Activated T-cell treated with anti-CD3 and anti-CD28 coated beads, Interleukin-2, amount 50 U/mL, for 24 hours (primary cell): Measurements from ENCODE around the gene PPP1R27.

Source experiments
- DNase-seq: peaks from one replicate; pipeline ENCODE4 v3.0.0-alpha.2; 2020
- H3K27ac Mint-ChIP-seq: 2 replicates; pipeline ENCODE4 v1.8.0; 2020; ENCODE audit warnings: mild to moderate bottlenecking, mixed read lengths
- H3K27me3 Mint-ChIP-seq: 2 replicates; pipeline ENCODE4 v1.8.0; 2020; ENCODE audit warnings: mixed read lengths
- H3K36me3 Mint-ChIP-seq: 2 replicates; pipeline ENCODE4 v1.8.0; 2020; ENCODE audit warnings: low read depth, mixed read lengths
- H3K4me1 Mint-ChIP-seq: 2 replicates; pipeline ENCODE4 v1.8.0; 2020; ENCODE audit warnings: low read depth, mixed read lengths
- H3K4me3 Mint-ChIP-seq: 2 replicates; pipeline ENCODE4 v1.8.0; 2020; ENCODE audit warnings: mild to moderate bottlenecking, moderate library complexity, mixed read lengths
- H3K9me3 Mint-ChIP-seq: 2 replicates; pipeline ENCODE4 v1.8.0; 2020; ENCODE audit warnings: mixed read lengths

Gene PPP1R27

DNA sequence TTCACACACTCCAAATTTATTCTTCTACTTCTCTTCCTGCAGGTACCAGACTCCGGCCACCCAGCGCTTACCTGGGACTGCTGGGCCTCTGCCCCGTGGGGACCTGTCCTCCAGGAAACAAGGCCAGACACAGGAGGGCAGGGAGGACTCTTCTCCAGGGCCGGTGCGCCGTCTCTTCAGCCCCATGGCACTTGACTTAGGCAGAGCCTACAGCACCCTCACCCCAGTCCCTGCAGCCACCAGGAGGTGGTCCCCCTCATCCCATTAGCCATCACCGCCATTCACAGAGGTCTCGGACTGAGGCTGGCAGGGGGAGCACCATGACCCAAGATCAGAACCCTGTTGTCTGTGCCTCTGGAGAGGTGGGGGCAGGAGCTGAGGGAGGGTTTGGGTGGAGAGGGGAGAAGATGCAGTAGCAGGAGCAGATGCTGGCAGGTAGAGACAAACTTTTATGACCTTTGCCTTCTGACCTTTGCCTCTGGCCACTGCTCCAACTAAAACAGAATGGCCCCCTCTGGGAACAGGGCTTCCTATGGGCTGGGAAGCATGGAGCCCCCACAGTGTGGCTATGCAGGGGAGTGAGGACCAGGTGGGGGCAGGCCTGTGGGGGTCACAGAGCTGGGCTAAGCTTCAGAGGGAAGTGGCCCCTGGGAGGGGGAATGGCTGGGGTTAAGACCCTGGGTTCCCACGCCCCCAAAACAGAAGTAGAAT is 32.6 kb downstream of the PPP1R27 start:
- no peaks in the 10 kb centered on the region for H3K36me3 Mint-ChIP-seq
- no peak for DNase-seq
- no peak overlapping the region for H3K4me3 Mint-ChIP-seq
- H3K9me3 Mint-ChIP-seq: no peaks in the 10 kb centered on the region
- H3K4me1 Mint-ChIP-seq: peaks cover 2% of the 10 kb centered on the region
- no peak overlapping the region for H3K27ac Mint-ChIP-seq
- H3K27me3 Mint-ChIP-seq: peaks cover 57% of the 10 kb centered on the region

DNA sequence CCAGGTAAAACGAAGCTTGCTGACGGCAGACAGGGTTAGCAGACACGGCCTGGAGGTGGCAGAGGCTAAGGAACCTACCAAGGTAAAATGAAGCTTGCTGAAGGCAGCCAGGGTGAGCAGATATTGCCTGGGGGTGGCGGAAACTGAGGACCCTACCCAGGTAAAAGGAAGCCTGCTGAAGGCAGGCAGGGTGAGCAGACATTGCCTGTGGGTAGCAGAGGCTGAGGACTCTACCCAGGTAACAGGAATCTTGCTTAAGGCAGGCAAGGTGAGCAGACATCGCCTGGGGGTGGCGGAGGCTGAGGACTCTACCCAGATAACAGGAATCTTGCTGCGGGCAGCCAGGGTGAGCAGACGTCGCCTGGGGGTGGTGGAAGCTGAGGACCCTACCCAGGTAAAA is 33.5 kb downstream of the PPP1R27 start:
- Mint-ChIP-seq H3K4me3 (no peak overlapping the region), H3K36me3 (no peaks in the 10 kb centered on the region), H3K27ac (no peak overlapping the region), H3K9me3 (no peaks in the 10 kb centered on the region), H3K4me1 (peaks cover 2% of the 10 kb centered on the region), H3K27me3 (peaks cover 52% of the 10 kb centered on the region)
- no peak for DNase-seq

DNA sequence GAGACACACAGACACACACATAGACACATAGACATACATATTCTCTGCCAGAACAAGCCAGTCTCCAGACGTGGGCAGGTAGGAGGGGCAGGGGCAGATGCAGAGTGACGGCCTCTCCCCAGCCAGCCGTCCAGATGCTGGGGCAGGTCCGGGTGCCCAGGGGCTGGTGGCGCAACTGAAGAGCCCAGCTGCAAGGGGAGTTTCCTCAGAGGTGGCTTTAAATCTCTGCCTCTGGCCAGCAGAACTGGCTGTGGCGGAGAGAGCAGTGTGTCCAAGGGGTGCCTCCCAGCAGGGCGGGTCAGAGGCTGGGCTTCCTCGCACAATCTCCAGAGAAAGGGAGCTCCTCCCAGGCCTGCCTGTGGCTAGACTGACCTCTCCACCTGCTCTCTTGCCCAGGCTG is 40.3 kb downstream of the PPP1R27 start:
- no peak overlapping the region for H3K27ac Mint-ChIP-seq
- peaks cover under 1% of the 10 kb centered on the region for H3K27me3 Mint-ChIP-seq
- H3K36me3 Mint-ChIP-seq: no peaks in the 10 kb centered on the region
- H3K4me3 Mint-ChIP-seq: no peak overlapping the region
- H3K4me1 Mint-ChIP-seq: no peaks in the 10 kb centered on the region
- DNase-seq: no peak
- no peaks in the 10 kb centered on the region for H3K9me3 Mint-ChIP-seq

DNA sequence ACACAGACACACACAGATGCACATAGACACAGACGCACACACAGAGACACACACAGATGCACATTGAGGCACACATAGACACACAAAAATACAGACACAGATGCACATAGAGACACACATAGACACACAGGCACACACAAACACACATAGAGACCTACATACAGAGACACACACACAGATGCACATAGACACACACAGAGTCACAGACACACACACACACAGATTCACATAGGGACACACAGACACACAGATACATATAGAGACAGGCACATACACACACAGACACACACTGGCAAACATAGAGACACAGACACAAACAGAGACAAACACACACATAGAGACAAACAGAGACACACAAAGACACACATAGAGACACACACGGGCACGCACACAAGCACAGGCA is 40.8 kb downstream of the PPP1R27 start:
- Mint-ChIP-seq H3K27ac (no peak overlapping the region), H3K4me3 (no peak overlapping the region), H3K4me1 (no peaks in the 10 kb centered on the region), H3K36me3 (no peaks in the 10 kb centered on the region), H3K27me3 (no peaks in the 10 kb centered on the region), H3K9me3 (no peaks in the 10 kb centered on the region)
- no peak for DNase-seq

DNA sequence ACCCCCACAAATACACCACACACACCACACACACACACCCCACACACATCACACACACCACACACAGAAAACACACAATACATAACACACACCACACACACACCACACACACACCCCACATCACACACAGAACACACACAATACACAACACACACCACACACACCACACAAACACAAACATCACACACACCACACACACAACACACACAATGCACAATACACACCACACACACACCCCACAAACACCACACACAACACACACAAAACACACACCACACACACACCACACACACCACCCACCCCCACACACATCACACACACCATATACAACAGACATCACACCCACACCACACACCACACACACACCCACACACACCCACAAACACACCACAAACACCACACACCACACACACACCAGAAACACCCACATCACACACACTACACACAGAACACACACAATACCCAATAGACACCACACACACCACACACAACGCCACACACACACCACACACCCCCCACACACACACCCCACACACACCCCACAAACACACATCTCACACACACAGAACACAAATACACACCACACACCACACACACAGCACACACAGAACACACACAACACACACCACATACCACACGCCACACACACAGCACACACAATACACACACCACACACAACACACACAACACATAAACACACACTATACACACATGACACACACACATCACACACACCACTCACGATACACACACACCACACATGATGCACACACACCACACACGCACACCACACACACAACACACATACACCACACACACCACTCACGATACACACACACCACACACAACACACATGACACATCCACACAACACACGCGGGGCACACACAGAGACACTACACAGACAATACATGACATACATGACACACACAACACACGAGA is 41.9 kb downstream of the PPP1R27 start:
- Mint-ChIP-seq H3K4me1 (no peaks in the 10 kb centered on the region), H3K4me3 (no peak overlapping the region), H3K36me3 (no peaks in the 10 kb centered on the region), H3K27ac (no peak overlapping the region), H3K9me3 (no peaks in the 10 kb centered on the region), H3K27me3 (no peaks in the 10 kb centered on the region)
- no peak for DNase-seq
